C4-2B (cell line): ENCODE measurements around the gene FAM20C.

ENCODE experiments used
- H3K27ac ChIP-seq: fragments of 450-650 bp; 2 replicates; pipeline ENCODE4 v1.5.1; 2017
- CTCF ChIP-seq: fragments of 450-650 bp; conservative IDR thresholded peaks from 2 replicates; pipeline ENCODE4 v1.5.1; 2017; ENCODE audit warnings: mild to moderate bottlenecking
- ZFX ChIP-seq: fragments of 450-650 bp; IDR thresholded peaks from 2 replicates; pipeline ENCODE4 v1.6.1; 2017

The FAM20C gene

GRCh38 chr7:154096-154799 is 38.1 kb upstream of the FAM20C start:
- no peak overlapping the region for H3K27ac ChIP-seq
- no peak for TF ChIP-seq CTCF
- no peak for TF ChIP-seq ZFX

- TF ChIP-seq CTCF = no peak
- no peak for TF ChIP-seq ZFX
- no peak overlapping the region for H3K27ac ChIP-seq
These were observed 36.9 kb upstream of the FAM20C start for GRCh38 chr7:155469-155900.

GRCh38 chr7:156111-157007 is 36.0 kb upstream of the FAM20C start:
- H3K27ac ChIP-seq = no peak overlapping the region
- no peak for TF ChIP-seq ZFX
- TF ChIP-seq CTCF = no peak

GRCh38 chr7:157008-157310 is 35.4 kb upstream of the FAM20C start:
- no peak overlapping the region for H3K27ac ChIP-seq
- no peak for TF ChIP-seq ZFX
- no peak for TF ChIP-seq CTCF

- TF ChIP-seq ZFX (no peak), CTCF (no peak)
- no peak overlapping the region for H3K27ac ChIP-seq
These were observed 34.4 kb upstream of the FAM20C start for GRCh38 chr7:157771-158625.

- TF ChIP-seq ZFX (no peak), CTCF (no peak)
- no peak overlapping the region for H3K27ac ChIP-seq
These were observed 33.6 kb upstream of the FAM20C start for GRCh38 chr7:158771-159170.
